Measurements from ENCODE around the gene COX11. TPM values are rescaled to one million over a fixed set of nuclear protein-coding genes. Genes with fewer than 3 reads are reported as not detected.

Gene COX11
- 126 TPM for polyA plus RNA-seq (ENCODE audit: insufficient read length)
- long read RNA-seq, donor 1, transcript COX11-203 (1 exons, 3,244 nt), result major isoform, 29 of 103 reads
- long read RNA-seq, donor 1, transcript COX11-202 (3 exons, 1,108 nt), result minor isoform, 8 of 103 reads
- long read RNA-seq, donor 1, transcript COX11-201 (4 exons, 2,497 nt), result minor isoform, 17 of 103 reads
- long read RNA-seq, donor 1, partial matches to known transcripts, result 45 of 103 reads
- long read RNA-seq, donor 1, other reads (novel, unspliced or antisense), result 0 of 103 reads
- long read RNA-seq, donor 2, transcript COX11-201 (4 exons, 2,497 nt), result minor isoform, 15 of 116 reads
- long read RNA-seq, donor 2, transcript COX11-203 (1 exons, 3,244 nt), result major isoform, 62 of 116 reads
- long read RNA-seq, donor 2, transcript COX11-202 (3 exons, 1,108 nt), result minor isoform, 5 of 116 reads
- long read RNA-seq, donor 2, partial matches to known transcripts, result 22 of 116 reads
- long read RNA-seq, donor 2, other reads (novel, unspliced or antisense), result 9 of 116 reads
- long read RNA-seq, donor 3, transcript COX11-201 (4 exons, 2,497 nt), result minor isoform, 16 of 96 reads
- long read RNA-seq, donor 3, transcript COX11-203 (1 exons, 3,244 nt), result major isoform, 38 of 96 reads
- long read RNA-seq, donor 3, transcript COX11-202 (3 exons, 1,108 nt), result minor isoform, 9 of 96 reads
- long read RNA-seq, donor 3, partial matches to known transcripts, result 25 of 96 reads
- long read RNA-seq, donor 3, other reads (novel, unspliced or antisense), result 5 of 96 reads
- long read RNA-seq, donor 4, partial matches to known transcripts, result 0 of 4 reads
- long read RNA-seq, donor 4, other reads (novel, unspliced or antisense), result 0 of 4 reads
- long read RNA-seq, donor 5, transcript COX11-202 (3 exons, 1,108 nt), result minor isoform, 10 of 76 reads
- long read RNA-seq, donor 5, transcript COX11-201 (4 exons, 2,497 nt), result minor isoform, 21 of 76 reads
- long read RNA-seq, donor 5, transcript COX11-203 (1 exons, 3,244 nt), result major isoform, 29 of 76 reads
- long read RNA-seq, donor 5, transcript COX11-204 (5 exons, 1,054 nt), result minor isoform, 6 of 76 reads
- long read RNA-seq, donor 5, partial matches to known transcripts, result 10 of 76 reads
- long read RNA-seq, donor 5, other reads (novel, unspliced or antisense), result 0 of 76 reads
- long read RNA-seq, donor 6, transcript COX11-203 (1 exons, 3,244 nt), result minor isoform, 11 of 52 reads
- long read RNA-seq, donor 6, transcript COX11-201 (4 exons, 2,497 nt), result major isoform, 13 of 52 reads
- long read RNA-seq, donor 6, transcript COX11-202 (3 exons, 1,108 nt), result minor isoform, 8 of 52 reads
- long read RNA-seq, donor 6, partial matches to known transcripts, result 18 of 52 reads
- long read RNA-seq, donor 6, other reads (novel, unspliced or antisense), result 0 of 52 reads
- long read RNA-seq, donor 7, transcript COX11-203 (1 exons, 3,244 nt), result major isoform, 42 of 123 reads
- long read RNA-seq, donor 7, transcript COX11-201 (4 exons, 2,497 nt), result minor isoform, 17 of 123 reads
- long read RNA-seq, donor 7, transcript COX11-202 (3 exons, 1,108 nt), result minor isoform, 10 of 123 reads
- long read RNA-seq, donor 7, partial matches to known transcripts, result 30 of 123 reads
- long read RNA-seq, donor 7, other reads (novel, unspliced or antisense), result 20 of 123 reads
- long read RNA-seq, donor 8, transcript COX11-203 (1 exons, 3,244 nt), result major isoform, 14 of 18 reads
- long read RNA-seq, donor 8, partial matches to known transcripts, result 0 of 18 reads
- long read RNA-seq, donor 8, other reads (novel, unspliced or antisense), result 0 of 18 reads

- DNase-seq, result peak; percentile 98
Measured at GRCh38 chr17:54968262-54968987, at the start of gene COX11, which contains the start of gene STXBP4. TSS of gene COX11 (minus strand) at chr17:54968654. CDS start at chr17:54968646, 8 bp downstream. TSS of gene STXBP4 (plus strand) at chr17:54968765. CDS start at chr17:54986220, 17,455 bp downstream.

- DNase-seq, result peak; percentile 2
Measured at GRCh38 chr17:55005520-55005919, 37.1 kb upstream of the COX11 start.

GRCh38 chr17:55004484-55004883 is 36.0 kb upstream of the COX11 start:
- no peak for DNase-seq

GRCh38 chr17:55002458-55002857 is 34.0 kb upstream of the COX11 start:
- DNase-seq, result no peak

- DNase-seq, result no peak
Measured at GRCh38 chr17:54996441-54996840, 28.0 kb upstream of the COX11 start.

- peak; percentile 46 for DNase-seq
Measured at GRCh38 chr17:54992797-54993639, 24.6 kb upstream of the COX11 start.

GRCh38 chr17:54991567-54991966 is 23.1 kb upstream of the COX11 start:
- no peak for DNase-seq

- no peak for DNase-seq
Measured at GRCh38 chr17:54990118-54990517, 21.7 kb upstream of the COX11 start.

GRCh38 chr17:54985476-54985875 is 17.0 kb upstream of the COX11 start:
- DNase-seq, result no peak

- DNase-seq, result no peak
Measured at GRCh38 chr17:54983260-54983659, 14.8 kb upstream of the COX11 start.

GRCh38 chr17:54982399-54982798 is 13.9 kb upstream of the COX11 start:
- DNase-seq, result no peak

GRCh38 chr17:54980375-54980774 is 11.9 kb upstream of the COX11 start:
- DNase-seq, result no peak

GRCh38 chr17:54979657-54980056 is 11.2 kb upstream of the COX11 start:
- DNase-seq, result no peak

- DNase-seq, result no peak
Measured at GRCh38 chr17:54977744-54978143, 9.3 kb upstream of the COX11 start.

GRCh38 chr17:54976316-54976715 is 7.9 kb upstream of the COX11 start:
- DNase-seq, result no peak

GRCh38 chr17:54974759-54975158 is 6.3 kb upstream of the COX11 start:
- no peak for DNase-seq

- DNase-seq, result no peak
Measured at GRCh38 chr17:54972406-54973138, 4.1 kb upstream of the COX11 start.

GRCh38 chr17:54971901-54972300 is 3.4 kb upstream of the COX11 start:
- no peak for DNase-seq

GRCh38 chr17:54971147-54971546 is 2.7 kb upstream of the COX11 start:
- DNase-seq, result no peak

All from left kidney (tissue), 8 donors.